GM12878 (cell line): Measurements from ENCODE around the gene TRIM38.

ENCODE experiments used
- CTCF ChIP-seq, 3 experiments: IDR thresholded peaks in 2 of 3; conservative IDR thresholded peaks in 1 of 3; 2 replicates each; pipeline ENCODE4 v1.5.1; 2011; ENCODE audit warnings: low read depth in 3 of 3, low read length in 3 of 3, mild to moderate bottlenecking in 3 of 3, control low read depth in 2 of 3, moderate library complexity in 2 of 3, inconsistent platforms in 1 of 3, mixed read lengths in 1 of 3; ENCODE audit not compliant: control insufficient read depth in 2 of 3, insufficient read depth in 1 of 3; ENCODE audit errors: extremely low read depth in 1 of 3
- MAX ChIP-seq: IDR thresholded peaks from 2 replicates; pipeline ENCODE4 v1.6.1; 2012; ENCODE audit warnings: low read depth, low read length, improper control_type of control experiment
- NFIC ChIP-seq: IDR thresholded peaks from 2 replicates; pipeline ENCODE4 v1.6.1; 2012; ENCODE audit warnings: low read depth, mild to moderate bottlenecking, inconsistent platforms, low read length, moderate library complexity
- POLR2AphosphoS5 ChIP-seq: IDR thresholded peaks from 2 replicates; pipeline ENCODE4 v1.6.1; 2011; ENCODE audit warnings: mild to moderate bottlenecking, low read length, inconsistent platforms
- SKIL ChIP-seq: fragments of 450-650 bp; IDR thresholded peaks from 2 replicates; pipeline ENCODE4 v1.6.1; 2017; ENCODE audit warnings: mild to moderate bottlenecking, low read depth, inconsistent platforms; ENCODE audit not compliant: poor library complexity, severe bottlenecking
- USF1 ChIP-seq: IDR thresholded peaks from 2 replicates; pipeline ENCODE4 v1.6.1; 2011; ENCODE audit warnings: borderline replicate concordance, low read depth, mild to moderate bottlenecking, moderate library complexity, mixed read lengths, low read length; ENCODE audit not compliant: insufficient read depth; ENCODE audit errors: extremely low read length
- ZBTB33 ChIP-seq: fragments of 450-650 bp; IDR thresholded peaks from 2 replicates; pipeline ENCODE4 v1.6.1; 2017; ENCODE audit warnings: mild to moderate bottlenecking

- no peak for TF ChIP-seq CTCF (IDR thresholded peaks at IDR 0.05 in 2 of 3, conservative IDR thresholded peaks at IDR 0.05 in 1 of 3; ENCODE audit: control insufficient read depth in 2 of 3, extremely low read depth in 1 of 3, insufficient read depth in 1 of 3, low read depth in 3 of 3, low read length in 3 of 3)
- no peak for TF ChIP-seq POLR2AphosphoS5
- TF ChIP-seq ZBTB33: no peak
- no peak for TF ChIP-seq NFIC
- TF ChIP-seq SKIL: no peak
- no peak for TF ChIP-seq USF1
- TF ChIP-seq MAX: no peak
These were observed 25.2 kb downstream of the TRIM38 start for GRCh38 chr6:25987845-25988244.
